Activated naive CD8-positive, alpha-beta T cell treated with anti-CD3 and anti-CD28 coated beads, Interleukin-2, amount 10 ng/mL, durations not matched to agents 7 days and 5 days (primary cell): ENCODE data around the gene NR6A1. TPM values are rescaled to one million over a fixed set of nuclear protein-coding genes. Genes with fewer than 3 reads are reported as not detected.

Source experiments
- ATAC-seq: fragments of 150-1000 bp; cut with Tn5 transposase; one replicate; pipeline ENCODE4 v1.10.0; 2021; ENCODE audit warnings: low read depth, moderate library complexity
- POLR2A ChIA-PET: fragments of 350-600 bp; sonication (Branson Sonifier 250); formaldehyde crosslinking; loops from one replicate; lab custom pipeline; 2021; ENCODE audit warnings: antibody characterized with exemption; lab: Charles Lee
- DNase-seq: peaks from one replicate; pipeline ENCODE4 v3.0.0; 2021
- H3K27ac Mint-ChIP-seq: one replicate; pipeline ENCODE4 v1.8.0; 2022; ENCODE audit warnings: mild to moderate bottlenecking, mixed read lengths
- H3K27me3 Mint-ChIP-seq: one replicate; pipeline ENCODE4 v1.8.0; 2022; ENCODE audit warnings: mild to moderate bottlenecking, moderate library complexity, mixed read lengths
- H3K36me3 Mint-ChIP-seq: one replicate; pipeline ENCODE4 v1.8.0; 2021; ENCODE audit warnings: mild to moderate bottlenecking, mixed read lengths
- H3K4me1 Mint-ChIP-seq: one replicate; pipeline ENCODE4 v1.8.0; 2021; ENCODE audit warnings: mixed read lengths
- H3K4me3 Mint-ChIP-seq: one replicate; pipeline ENCODE4 v1.8.0; 2022; ENCODE audit warnings: mild to moderate bottlenecking, moderate library complexity, mixed read lengths
- H3K9me3 Mint-ChIP-seq: one replicate; pipeline ENCODE4 v1.8.0; 2021; ENCODE audit warnings: mixed read lengths
- total RNA-seq, 2 experiments: library from RNA; stranded (reverse); gene quantifications; one replicate each; pipeline ENCODE4 v1.2.3, GENCODE V29; 2021

The NR6A1 gene
- total RNA-seq = under 1 TPM; 0.06 to 0.11 TPM

GRCh38 chr9:124771021-124771866, at the start of gene NR6A1:
Gene NR6A1 (minus strand): TSS chr9:124771311.
- POLR2A ChIA-PET = interaction anchor here (1.0 to 1.6 kb wide), 4 partner anchors 85 to 471 kb away, joined by 4 to 14 read pairs (median 6); partner anchors contain the start of genes ARPC5L and RPL35
- Mint-ChIP-seq H3K9me3 (no peaks in the 10 kb centered on the region), H3K4me1 (peaks cover 32% of the 10 kb centered on the region), H3K36me3 (peaks cover 2% of the 10 kb centered on the region), H3K27me3 (peaks cover 76% of the 10 kb centered on the region), H3K27ac (peak within 1 kb of the TSS; percentile 86), H3K4me3 (peak within 1 kb of the TSS; percentile 91)
- peak; percentile 95 for DNase-seq
- ATAC-seq = peak; percentile 94

- no peaks in the 10 kb centered on the region for H3K36me3 Mint-ChIP-seq
- POLR2A ChIA-PET = no interaction called here
- H3K27me3 Mint-ChIP-seq = peaks cover 3% of the 10 kb centered on the region
- ATAC-seq (peak; percentile 92), DNase-seq (peak; percentile 42)
- peaks cover 17% of the 10 kb centered on the region for H3K4me1 Mint-ChIP-seq
- H3K27ac Mint-ChIP-seq = peak overlapping the region; percentile 39
- no peaks in the 10 kb centered on the region for H3K9me3 Mint-ChIP-seq
- H3K4me3 Mint-ChIP-seq = peak overlapping the region; percentile 14
These were observed 47.5 kb upstream of the NR6A1 start for GRCh38 chr9:124818431-124819281.

GRCh38 chr9:124815601-124816000, 44.5 kb upstream of the NR6A1 start:
- H3K27ac Mint-ChIP-seq = no peak overlapping the region
- POLR2A ChIA-PET = no interaction called here
- peaks cover 17% of the 10 kb centered on the region for H3K4me1 Mint-ChIP-seq
- no peak overlapping the region for H3K4me3 Mint-ChIP-seq
- no peaks in the 10 kb centered on the region for H3K9me3 Mint-ChIP-seq
- ATAC-seq (no peak), DNase-seq (no peak)
- H3K27me3 Mint-ChIP-seq = peaks cover 3% of the 10 kb centered on the region
- H3K36me3 Mint-ChIP-seq = no peaks in the 10 kb centered on the region

GRCh38 chr9:124814164-124814535, 43.0 kb upstream of the NR6A1 start:
- Mint-ChIP-seq H3K4me3 (no peak overlapping the region), H3K27ac (no peak overlapping the region), H3K36me3 (no peaks in the 10 kb centered on the region), H3K27me3 (peaks cover 3% of the 10 kb centered on the region), H3K4me1 (peaks cover 15% of the 10 kb centered on the region), H3K9me3 (no peaks in the 10 kb centered on the region)
- ATAC-seq (no peak), DNase-seq (no peak)
- POLR2A ChIA-PET = interaction anchor here (0.7 kb wide), 1 partner anchor 312 kb away, joined by 3 read pairs; no protein-coding TSS in a partner anchor

- Mint-ChIP-seq H3K4me1 (peaks cover 12% of the 10 kb centered on the region), H3K4me3 (no peak overlapping the region), H3K27ac (no peak overlapping the region), H3K27me3 (peaks cover 3% of the 10 kb centered on the region), H3K9me3 (no peaks in the 10 kb centered on the region), H3K36me3 (no peaks in the 10 kb centered on the region)
- POLR2A ChIA-PET = no interaction called here
- DNase-seq (no peak), ATAC-seq (no peak)
These were observed 42.5 kb upstream of the NR6A1 start for GRCh38 chr9:124813501-124814163.

GRCh38 chr9:124813041-124813440, 41.9 kb upstream of the NR6A1 start:
- DNase-seq (no peak), ATAC-seq (no peak)
- Mint-ChIP-seq H3K9me3 (no peaks in the 10 kb centered on the region), H3K4me3 (no peak overlapping the region), H3K36me3 (no peaks in the 10 kb centered on the region), H3K27me3 (peaks cover 3% of the 10 kb centered on the region), H3K4me1 (peaks cover 6% of the 10 kb centered on the region), H3K27ac (no peak overlapping the region)
- POLR2A ChIA-PET = no interaction called here

GRCh38 chr9:124812441-124812876, 41.3 kb upstream of the NR6A1 start:
- DNase-seq (no peak), ATAC-seq (no peak)
- Mint-ChIP-seq H3K4me1 (peaks cover 3% of the 10 kb centered on the region), H3K27me3 (peaks cover 3% of the 10 kb centered on the region), H3K9me3 (no peaks in the 10 kb centered on the region), H3K27ac (no peak overlapping the region), H3K4me3 (no peak overlapping the region), H3K36me3 (no peaks in the 10 kb centered on the region)
- POLR2A ChIA-PET = interaction anchor here (0.7 kb wide), 2 partner anchors 1143 to 1516 kb away, joined by 3 to 6 read pairs; no protein-coding TSS in a partner anchor

GRCh38 chr9:124810663-124811355, 39.7 kb upstream of the NR6A1 start:
- H3K4me1 Mint-ChIP-seq = no peaks in the 10 kb centered on the region
- no peaks in the 10 kb centered on the region for H3K36me3 Mint-ChIP-seq
- no peaks in the 10 kb centered on the region for H3K27me3 Mint-ChIP-seq
- DNase-seq = no peak
- ATAC-seq = no peak
- no peak overlapping the region for H3K27ac Mint-ChIP-seq
- H3K4me3 Mint-ChIP-seq = no peak overlapping the region
- no peaks in the 10 kb centered on the region for H3K9me3 Mint-ChIP-seq
- POLR2A ChIA-PET = no interaction called here

- Mint-ChIP-seq H3K4me1 (no peaks in the 10 kb centered on the region), H3K4me3 (no peak overlapping the region), H3K27me3 (no peaks in the 10 kb centered on the region), H3K27ac (no peak overlapping the region), H3K36me3 (no peaks in the 10 kb centered on the region), H3K9me3 (no peaks in the 10 kb centered on the region)
- no peak for ATAC-seq
- POLR2A ChIA-PET = no interaction called here
- no peak for DNase-seq
These were observed 38.8 kb upstream of the NR6A1 start for GRCh38 chr9:124809741-124810500.

- Mint-ChIP-seq H3K9me3 (no peaks in the 10 kb centered on the region), H3K27me3 (no peaks in the 10 kb centered on the region), H3K4me1 (no peaks in the 10 kb centered on the region), H3K27ac (no peak overlapping the region), H3K36me3 (no peaks in the 10 kb centered on the region), H3K4me3 (no peak overlapping the region)
- no peak for ATAC-seq
- DNase-seq = no peak
- POLR2A ChIA-PET = no interaction called here
These were observed 38.1 kb upstream of the NR6A1 start for GRCh38 chr9:124809211-124809610.

GRCh38 chr9:124808246-124808956, 37.3 kb upstream of the NR6A1 start:
- Mint-ChIP-seq H3K4me3 (no peak overlapping the region), H3K27ac (peak overlapping the region; percentile 45), H3K27me3 (no peaks in the 10 kb centered on the region), H3K9me3 (no peaks in the 10 kb centered on the region), H3K36me3 (no peaks in the 10 kb centered on the region), H3K4me1 (no peaks in the 10 kb centered on the region)
- DNase-seq (no peak), ATAC-seq (no peak)
- POLR2A ChIA-PET = no interaction called here

GRCh38 chr9:124805186-124805585, 34.1 kb upstream of the NR6A1 start:
- POLR2A ChIA-PET = no interaction called here

More at GRCh38 chr9:124805186-124805585, 34.1 kb upstream of the NR6A1 start:
- H3K4me3 Mint-ChIP-seq = no peak overlapping the region
- H3K9me3 Mint-ChIP-seq = no peaks in the 10 kb centered on the region
- H3K27me3 Mint-ChIP-seq = peaks cover 5% of the 10 kb centered on the region
- DNase-seq (no peak), ATAC-seq (no peak)
- no peaks in the 10 kb centered on the region for H3K4me1 Mint-ChIP-seq
- H3K36me3 Mint-ChIP-seq = no peaks in the 10 kb centered on the region
- H3K27ac Mint-ChIP-seq = no peak overlapping the region
